HG03521 (cell line): ENCODE results near the gene KNCN.

Experiments used
- ATAC-seq: cut with Tn5 transposase; IDR thresholded peaks from one replicate; pipeline ENCODE4 v1.9.1; 2021; ENCODE audit warnings: mild to moderate bottlenecking, moderate library complexity; ENCODE audit not compliant: unreplicated experiment

Gene KNCN

DNA sequence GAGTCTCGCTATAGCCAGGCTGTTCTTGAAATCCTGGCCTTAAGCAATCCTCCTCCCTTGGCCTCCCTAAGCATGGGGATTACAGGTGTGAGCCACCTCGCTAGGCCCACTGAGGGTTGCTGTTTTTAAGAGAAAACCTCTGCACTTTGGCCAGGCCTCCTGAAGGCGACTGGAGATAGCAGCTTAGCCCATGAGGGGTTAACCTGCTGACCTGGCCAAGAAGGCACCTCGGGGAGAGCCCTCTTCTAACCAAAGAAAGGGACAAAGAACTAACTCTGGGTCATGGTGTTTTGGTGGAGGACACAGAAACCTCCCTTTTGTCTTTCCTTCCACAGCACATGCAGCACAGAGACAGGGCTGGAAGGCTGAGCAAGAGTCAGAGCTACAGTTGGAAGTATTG, 17.7 kb upstream of the KNCN start:
- no peak for ATAC-seq

DNA sequence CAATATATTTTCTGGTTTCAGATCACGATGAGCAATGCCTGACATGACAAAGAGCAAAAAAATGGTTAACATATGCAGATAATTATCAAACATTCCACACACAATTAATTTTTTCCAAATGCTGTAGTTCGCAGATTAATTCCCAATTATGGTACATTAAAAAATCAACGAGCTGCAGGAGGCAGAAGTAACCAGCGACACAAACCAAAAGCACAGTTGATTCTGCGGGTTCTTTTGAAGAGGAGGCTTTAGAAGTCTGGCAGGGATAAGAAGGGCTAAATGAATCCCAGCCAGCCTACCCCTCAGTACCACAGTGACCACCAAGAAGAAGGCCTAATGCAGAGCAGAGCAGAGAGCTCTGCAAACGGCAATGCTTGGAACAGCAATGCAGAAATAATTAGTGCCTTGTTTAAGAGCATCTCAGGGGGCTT, 17.0 kb upstream of the KNCN start:
- no peak for ATAC-seq

DNA sequence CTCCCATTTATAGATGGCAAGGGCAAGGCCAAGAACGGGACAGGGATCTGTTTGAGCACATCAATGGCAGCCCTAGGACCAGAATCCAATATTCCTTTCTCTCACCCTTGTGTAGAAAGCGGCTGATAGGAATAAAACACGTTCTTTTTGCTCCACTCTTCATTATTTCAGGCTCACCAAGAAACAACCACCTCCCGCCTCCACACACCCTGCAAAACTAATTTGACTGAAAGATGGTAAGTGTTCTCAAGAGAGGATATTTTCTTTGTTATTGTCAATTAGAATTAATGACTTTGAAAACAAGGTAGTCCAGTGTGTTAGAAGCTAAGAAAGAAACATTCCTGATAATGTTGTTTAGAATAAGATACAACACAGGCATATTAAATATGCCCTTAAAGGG, 11.9 kb upstream of the KNCN start:
- ATAC-seq = no peak

DNA sequence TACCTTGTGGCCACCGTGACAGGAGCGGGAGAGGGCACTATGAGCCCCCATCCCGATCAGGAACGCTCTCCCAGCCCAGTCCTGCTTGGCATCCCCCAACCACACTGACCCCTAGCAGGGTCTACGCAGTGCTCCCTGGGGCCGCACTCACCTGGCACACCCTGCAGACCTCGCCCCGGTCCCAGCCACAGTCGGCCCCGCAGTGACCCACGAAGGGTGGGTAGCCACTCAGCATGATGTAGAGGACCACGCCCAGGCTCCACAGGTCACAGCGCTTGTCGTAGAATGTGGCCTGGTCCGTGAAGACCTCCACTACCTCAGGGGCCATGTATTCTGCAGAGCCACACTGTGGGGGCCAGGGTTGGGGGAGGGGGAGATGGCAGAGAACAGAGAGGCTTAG, 11.1 kb upstream of the KNCN start:
- ATAC-seq = no peak

DNA sequence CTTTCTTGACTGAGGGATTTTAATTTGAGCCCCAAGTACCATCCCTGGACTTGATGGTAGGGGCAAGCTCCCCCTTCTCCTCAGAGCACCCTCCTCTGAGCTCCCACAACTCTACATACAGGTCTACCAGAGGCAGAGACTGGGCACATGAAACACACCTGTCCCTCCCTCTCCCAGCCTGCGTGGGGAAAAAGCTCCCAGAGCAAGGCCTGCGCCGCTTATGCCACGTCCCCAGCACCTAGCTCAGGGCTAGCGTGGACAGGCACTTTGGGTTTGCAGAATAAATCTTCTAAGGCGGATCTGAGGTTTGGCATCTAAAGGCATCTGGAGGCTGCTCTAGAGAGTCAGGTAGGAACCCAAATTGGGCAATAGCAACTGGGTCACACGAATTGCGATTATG, 7.5 kb upstream of the KNCN start:
- no peak for ATAC-seq

DNA sequence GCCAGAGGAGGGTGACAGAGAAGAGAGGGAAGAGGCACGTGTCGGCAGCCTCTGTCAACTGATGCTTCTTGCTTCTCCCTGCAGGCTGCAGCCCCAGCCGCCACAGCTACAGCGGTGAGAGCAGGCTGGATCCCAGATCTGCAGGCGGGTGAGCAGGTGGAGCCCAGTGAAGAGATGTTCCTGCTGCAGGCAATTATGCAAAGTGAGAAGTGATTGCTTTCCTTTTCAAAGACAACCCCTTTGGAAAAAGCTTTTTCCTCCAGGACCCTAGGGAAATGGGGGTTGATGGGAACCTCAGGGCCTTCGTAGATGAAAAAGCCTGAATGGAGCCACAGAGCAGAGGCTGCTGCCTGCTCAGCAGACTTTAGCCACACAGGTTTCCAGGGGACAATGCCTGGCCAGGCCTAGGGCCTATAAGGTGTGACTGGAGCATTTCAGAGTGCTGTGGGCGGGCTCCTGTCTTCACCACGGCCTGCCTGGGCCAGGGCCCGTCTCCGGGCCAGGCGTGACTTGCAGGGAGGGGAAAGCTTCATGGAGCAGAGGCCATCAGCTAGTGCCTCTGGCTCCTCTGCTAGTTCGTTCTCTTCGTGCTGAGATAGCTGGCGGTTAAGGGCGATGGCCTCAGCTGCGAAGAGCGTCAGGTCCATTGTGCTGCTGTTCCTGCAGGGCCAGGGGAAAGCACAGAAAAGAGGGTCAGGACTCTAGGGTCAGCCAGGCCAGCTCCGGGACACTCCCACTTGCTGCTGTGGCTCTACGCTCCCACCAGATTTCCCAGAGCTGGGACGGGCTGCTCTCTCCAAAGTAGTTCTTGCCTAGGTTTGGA, 6.9 kb upstream of the KNCN start:
- ATAC-seq = no peak

DNA sequence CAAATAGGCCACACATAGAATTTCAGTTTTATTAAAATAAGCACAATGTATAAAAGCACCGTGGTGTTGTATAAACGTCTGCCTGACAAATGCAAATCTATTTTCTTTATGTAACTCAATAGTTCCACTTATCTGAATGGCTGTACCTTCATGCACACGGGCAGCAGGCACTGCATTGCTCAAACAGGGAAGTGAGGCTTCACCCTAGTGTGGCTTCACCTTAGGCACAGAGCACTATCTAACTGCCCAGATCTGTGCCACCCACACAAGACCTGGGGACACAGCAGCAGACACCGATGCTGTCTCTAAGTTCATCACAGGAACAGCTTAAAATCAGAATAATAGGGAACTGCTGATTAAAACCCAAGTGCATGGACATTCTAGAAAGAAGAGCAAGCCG, 6.0 kb upstream of the KNCN start:
- no peak for ATAC-seq

DNA sequence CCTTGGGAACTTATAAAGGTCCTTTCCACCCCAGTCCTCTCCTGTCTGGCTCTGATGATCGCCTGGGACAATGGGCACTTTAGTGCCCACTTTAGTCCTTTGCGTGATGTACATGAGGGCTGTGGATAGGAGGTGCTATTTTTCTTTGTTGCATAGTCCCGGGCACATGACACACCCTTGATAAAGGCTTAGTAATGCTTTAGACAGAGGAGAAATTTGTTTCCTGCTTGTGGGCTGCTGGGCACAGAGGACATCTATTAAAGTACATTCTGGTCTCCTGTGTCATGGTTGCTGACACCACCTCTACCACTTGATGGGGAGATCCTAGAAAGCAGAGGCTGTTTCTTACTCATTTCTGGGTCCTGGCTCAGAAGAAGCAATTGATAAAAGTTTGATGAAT, 5.4 kb upstream of the KNCN start:
- ATAC-seq = no peak

DNA sequence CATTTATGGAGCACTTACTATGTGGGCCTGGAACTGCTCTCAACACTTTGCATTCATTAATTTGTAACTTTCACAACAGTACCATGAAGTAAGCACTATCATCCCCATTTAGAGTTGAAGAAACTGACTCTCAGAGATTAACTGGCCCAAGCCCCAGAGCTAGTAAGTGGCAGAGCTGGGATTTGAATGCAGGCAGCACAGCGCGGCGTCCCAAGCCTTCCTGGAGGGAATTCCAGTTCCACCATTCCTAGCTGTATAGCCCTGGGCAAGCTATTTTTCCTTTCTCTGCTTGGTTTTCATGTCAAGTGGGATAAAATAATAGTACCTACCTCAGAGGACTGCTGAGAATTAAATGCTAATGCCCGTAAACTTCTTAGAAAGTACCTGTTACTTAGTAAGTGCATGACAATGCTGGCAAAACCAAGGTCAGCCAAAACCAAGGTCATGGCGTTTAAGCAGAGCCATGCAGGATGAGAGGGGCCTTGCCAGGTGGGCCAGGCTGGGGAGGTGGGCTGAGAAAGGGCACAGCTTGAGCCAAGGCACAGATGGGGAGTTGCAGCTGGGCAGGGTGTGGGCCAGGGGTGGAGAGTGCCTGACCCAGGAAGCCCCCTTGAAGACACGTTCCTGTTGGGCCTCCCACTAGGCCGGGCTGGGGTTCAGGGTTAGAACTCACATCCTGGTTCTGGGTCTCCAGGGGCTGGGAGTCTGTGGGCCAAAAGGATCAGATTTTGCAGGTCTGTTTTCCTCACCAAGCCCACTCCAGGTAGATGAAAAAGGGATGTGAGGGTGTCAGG, 4.6 kb upstream of the KNCN start:
- no peak for ATAC-seq

DNA sequence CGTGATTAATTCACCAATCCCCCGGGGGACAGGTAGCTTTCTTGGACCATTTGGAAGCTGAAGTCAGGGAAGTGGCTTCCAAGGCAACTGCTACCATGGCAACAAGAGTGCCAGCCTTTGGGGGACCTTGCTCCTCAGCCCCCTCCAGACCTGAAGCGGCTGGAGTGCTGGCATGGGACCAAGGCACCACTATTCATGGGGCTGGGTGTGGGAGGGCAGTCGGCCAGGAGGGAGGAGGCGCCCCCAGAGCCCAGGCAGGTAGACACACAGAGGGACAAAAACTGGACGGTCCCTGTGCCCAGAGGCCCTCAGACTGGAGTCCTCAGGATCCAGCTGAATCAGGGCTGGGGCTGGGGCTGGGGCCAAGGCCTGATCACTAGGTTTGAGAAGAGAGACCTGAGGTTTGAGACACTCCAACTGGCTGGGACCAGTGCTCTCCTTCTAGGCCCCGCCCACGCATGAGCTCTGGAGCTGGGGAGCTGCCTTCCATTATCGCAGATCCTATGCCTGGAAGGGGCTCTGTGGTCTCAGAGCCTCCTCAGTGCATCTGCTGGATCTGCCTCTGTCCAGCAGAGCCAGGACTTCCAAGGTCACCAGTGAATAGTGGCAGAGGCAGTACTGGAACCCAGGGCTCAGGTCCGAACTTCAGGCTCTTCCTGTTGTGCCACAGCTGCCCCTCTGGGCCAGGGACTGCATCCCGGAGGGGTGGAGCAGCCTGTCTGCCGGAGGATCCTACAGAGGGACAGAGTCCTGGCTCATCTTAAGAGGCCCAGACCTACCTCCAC, 3.3 kb upstream of the KNCN start:
- ATAC-seq = no peak

DNA sequence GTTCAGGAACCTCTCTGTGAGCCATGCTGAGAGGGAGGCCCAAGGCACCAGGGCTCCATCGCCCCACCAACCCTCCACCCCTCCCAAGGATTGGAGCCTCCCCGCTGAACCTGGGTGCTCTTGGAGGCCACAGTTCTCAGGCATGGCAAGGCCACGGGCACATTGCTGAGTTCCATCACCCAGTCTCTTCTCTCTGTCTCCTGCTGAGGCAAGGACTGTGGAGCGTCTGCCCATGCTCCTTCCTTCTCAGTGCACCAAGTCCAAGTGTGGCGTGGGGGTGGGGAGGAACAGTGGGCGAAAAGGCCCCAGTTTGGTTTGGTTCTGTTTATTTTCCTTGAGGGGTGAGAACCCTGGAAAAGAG, 2.8 kb upstream of the KNCN start:
- no peak for ATAC-seq

DNA sequence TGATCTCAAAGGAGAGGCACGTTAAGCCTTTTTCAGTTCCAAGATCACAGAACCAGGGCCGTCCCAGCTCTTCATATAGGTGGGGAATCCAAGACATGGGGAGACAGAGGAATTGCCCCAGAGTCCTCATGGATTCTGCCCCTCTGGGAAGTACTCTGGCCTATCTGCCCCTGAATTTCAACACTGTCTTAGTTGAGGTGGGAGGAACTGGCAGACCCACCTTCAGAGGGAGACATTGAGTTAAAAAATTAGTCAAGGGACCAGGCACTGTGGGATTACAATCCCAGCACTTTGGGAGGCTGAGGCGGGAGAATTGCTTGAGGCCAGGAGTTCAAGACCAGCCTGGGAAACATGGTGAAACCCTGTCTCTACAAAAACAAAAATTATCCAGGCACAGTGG, 2.1 kb upstream of the KNCN start:
- no peak for ATAC-seq

DNA sequence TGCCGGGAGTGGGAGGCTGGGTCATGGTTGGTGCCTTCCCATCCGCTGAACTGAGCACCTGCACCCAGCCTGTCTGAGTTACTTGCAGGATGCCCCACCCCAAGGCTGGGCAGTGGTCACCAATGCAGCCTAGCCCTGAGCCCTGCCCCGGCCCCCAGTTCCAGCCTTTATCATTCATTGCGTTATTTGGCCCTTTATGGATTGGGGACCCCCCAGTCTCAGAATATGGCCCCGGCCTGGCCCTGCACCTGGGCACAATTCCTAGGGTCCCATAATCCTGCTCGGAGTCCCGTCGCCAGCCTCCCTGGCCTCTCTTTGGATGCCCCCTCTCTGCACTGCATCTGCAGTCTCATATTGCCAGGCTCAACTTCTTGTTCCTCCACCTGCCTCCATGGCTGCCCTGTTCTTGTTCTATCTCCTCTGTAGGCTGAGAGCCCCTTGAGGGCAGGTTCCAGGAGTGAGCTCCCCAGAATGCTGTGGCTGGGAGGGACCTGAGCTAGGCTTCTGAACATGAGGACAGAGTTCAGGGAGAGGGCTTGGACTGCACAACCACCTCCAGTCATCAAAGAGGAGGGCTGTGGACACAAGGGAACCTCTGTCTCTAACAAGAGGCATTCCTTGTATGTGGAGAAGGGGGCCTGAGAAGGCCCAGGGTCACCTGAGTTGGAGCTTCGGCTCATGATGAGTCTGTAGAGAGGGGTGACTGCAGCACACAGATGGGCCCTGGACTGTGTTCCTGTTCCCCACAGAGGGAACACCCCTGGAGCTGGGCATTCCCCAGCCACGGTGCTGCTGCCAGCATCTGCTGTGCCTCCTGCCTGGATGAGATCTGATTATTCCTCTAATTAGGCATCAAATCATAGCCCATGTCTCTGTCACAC, 1.1 kb upstream of the KNCN start:
- ATAC-seq = no peak

DNA sequence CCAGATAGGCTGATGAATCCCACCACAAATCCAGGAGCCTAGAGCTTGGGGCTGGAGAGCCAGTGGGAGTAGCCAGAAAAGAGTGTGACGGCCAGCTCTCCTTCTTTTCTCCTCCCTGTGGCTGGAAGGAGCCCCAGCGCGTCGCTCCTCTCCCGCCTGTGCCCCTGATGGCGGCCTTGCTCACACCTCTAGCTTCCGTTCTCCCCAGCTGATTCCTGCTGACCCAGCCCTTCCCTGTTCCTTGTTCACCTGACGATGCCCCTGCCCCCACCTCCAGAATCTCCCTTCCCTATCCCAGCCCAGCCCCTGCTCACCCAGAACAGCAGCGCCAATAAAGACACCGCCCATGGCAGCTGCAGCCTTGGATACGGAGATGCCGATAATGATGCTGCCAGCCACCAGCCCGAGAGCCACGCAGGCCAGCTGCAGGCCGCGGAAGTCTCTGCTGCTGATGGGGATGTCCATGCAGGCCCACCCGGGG, 656 bp downstream of the KNCN start:
- ATAC-seq = no peak

DNA sequence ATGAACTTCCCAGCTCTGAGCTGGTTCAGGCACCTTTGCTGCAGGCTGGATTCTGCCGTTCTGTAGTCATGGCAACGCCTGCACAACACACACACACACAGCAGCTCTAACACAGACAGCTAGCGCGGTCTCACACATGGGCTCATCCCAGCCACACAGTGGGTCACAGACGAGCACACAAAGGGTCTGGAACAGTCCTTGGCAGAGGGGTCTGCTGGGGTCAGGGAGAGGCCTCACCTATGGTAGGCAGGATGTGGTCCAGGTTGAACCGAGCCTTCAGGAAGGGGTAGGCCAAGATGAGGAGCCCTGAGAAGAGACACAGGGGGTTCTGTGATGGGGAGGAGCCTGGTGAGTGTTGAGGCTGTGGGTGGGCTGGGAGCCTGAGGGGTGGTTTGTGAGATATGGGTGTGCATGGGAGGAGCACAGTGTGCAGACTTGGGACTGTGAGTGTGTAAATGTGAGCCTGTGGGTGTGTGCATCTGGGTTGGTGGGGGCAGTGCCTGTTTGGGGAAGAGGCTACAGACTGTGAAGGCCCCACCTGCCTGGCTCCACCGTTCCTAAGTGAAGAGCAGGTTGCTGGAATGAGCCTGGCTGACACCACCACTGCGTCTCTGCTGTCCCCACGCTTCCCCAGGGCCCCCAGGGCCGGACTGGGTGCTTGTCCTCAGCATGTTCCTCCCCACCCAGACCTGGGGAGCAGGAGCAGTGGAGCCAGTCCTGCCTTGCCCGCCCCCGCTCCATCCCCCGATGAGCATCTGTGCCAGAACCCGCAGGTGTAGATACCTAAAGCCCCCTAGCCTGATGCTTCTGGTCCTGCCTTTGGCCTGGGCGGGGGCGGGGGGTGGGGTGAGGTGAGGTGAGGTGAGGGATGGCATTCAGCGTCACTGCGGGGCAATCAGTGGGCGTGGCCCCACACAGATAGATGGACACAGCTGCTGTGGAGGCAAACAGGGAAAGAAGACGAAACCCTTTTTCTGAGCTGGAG, 1.5 kb downstream of the KNCN start:
- ATAC-seq = no peak

DNA sequence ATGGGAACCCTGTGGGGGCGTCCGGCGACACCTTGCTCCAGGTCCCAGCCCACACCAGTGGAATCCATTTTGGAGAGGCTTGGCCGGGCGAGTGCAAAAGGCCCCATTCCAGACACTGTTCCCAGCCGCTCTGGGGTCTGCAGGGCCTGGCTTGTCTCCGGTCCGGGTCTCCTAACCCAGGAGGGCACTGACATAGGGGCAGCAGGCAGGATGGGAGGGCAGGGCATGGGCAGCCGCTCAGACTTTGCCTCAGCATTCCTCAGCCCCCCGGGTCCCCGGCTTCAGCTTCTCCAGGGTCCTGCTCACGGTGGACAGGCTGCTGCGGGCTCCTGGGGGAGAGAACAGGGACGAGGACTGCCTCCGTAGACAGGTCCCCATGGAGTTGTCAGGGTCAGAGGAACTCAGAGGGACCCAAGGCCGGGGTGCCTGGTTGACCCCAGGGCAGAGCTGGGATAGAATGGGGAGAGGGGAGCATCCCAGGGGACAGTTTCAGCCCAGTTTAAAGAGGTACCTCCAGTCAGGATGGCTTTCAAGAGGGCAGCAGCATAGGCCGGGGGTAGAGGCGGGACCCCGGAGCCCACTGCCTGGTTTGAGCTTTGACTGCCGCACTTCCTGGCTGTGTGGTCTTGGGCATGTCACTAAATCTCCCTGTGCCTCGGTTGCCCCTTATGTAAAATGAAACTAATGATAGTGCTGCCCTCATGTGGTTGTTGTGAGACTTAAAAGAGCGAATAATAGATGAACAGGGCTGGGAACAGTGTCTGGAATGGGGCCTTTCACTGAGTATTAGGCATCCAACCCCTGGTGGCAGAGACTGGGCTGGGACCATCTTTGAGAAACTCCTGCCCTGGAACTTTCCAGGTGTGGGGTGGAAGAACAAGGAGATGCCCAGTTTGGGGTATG, 3.7 kb downstream of the KNCN start:
- ATAC-seq = no peak

DNA sequence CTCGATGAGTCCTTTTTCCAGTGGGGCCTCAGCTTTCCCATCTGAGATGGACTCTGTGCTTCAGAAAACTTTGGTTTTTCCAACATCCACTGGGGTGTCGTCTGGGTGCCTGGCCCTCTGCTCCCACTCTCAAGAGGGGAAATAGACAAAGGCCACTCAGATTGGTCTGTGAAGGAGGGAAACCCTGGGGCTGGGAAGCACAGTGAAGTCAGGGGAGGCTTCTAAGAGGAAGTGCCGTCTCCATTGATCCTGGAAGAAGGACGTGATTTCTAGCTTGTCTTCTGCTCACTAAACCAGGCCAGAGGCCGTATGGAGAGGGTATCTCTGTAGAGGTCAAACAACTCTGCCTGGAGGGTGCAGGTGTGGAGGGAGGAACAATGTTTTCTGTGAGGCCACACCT, 5.2 kb downstream of the KNCN start:
- no peak for ATAC-seq

DNA sequence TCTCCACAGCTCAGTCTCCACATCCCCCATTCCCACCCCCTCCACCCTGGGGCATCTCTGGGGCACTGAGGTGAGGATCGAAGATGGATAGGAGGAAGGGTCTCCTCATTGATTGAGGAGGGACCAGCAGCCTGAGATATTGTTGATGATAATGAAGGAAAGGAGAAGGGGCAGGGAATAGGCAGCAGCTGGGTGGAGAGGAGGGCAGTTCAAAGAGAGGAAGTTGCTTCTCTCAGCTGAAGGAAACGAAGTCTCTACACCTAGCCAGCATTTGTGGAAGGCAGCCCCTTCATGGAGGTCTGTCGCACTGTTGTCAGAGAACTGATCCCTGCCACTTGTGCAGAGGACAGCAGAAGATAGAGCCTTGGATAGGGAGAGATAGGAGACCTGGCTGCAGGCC, 5.7 kb downstream of the KNCN start:
- no peak for ATAC-seq
